GM12865 (cell line): ENCODE data around the gene TAL2.

Experiments
- DNase-seq: peaks from one replicate; pipeline ENCODE4 v3.0.0; 2010; ENCODE audit warnings: low read depth
- H3K4me3 ChIP-seq: 2 replicates; pipeline ENCODE4 v1.5.1; 2011; ENCODE audit warnings: mild to moderate bottlenecking, low read depth, low read length, control low read depth
- CTCF ChIP-seq: IDR thresholded peaks from 2 replicates; pipeline ENCODE4 v1.5.1; 2011; ENCODE audit warnings: low read length, control low read depth, low read depth, inconsistent platforms; ENCODE audit not compliant: insufficient read depth; ENCODE audit errors: missing control alignments

Gene TAL2

GRCh38 chr9:105637787-105638395 lies 24.4 kb upstream of the TAL2 start:
- DNase-seq, result no peak
- peak; percentile 52 for TF ChIP-seq CTCF
- H3K4me3 ChIP-seq, result no peak overlapping the region

GRCh38 chr9:105639936-105640335 lies 22.3 kb upstream of the TAL2 start:
- TF ChIP-seq CTCF, result no peak
- no peak overlapping the region for H3K4me3 ChIP-seq
- no peak for DNase-seq

GRCh38 chr9:105643795-105644194 lies 18.5 kb upstream of the TAL2 start:
- no peak for DNase-seq
- no peak overlapping the region for H3K4me3 ChIP-seq
- TF ChIP-seq CTCF, result no peak

- H3K4me3 ChIP-seq, result no peak overlapping the region
- DNase-seq, result no peak
- no peak for TF ChIP-seq CTCF
Measured at GRCh38 chr9:105646879-105647594, 15.2 kb upstream of the TAL2 start.

GRCh38 chr9:105647595-105648349 lies 14.5 kb upstream of the TAL2 start:
- TF ChIP-seq CTCF, result no peak
- H3K4me3 ChIP-seq, result no peak overlapping the region
- DNase-seq, result no peak

GRCh38 chr9:105651806-105652205 lies 10.5 kb upstream of the TAL2 start:
- no peak for DNase-seq
- no peak overlapping the region for H3K4me3 ChIP-seq
- no peak for TF ChIP-seq CTCF
